T-helper 2 cell treated with Interferon-gamma antibody and Interleukin-4, amounts not matched to agents 100 ng/mL and 5 ng/mL, for 36 hours (primary cell): ENCODE data around the gene MRLN. TPM values are rescaled to one million over a fixed set of nuclear protein-coding genes. Genes with fewer than 3 reads are reported as not detected.
"Not testable (repeated sequence)": the region's sequence is repeated elsewhere in the genome, so short reads cannot be mapped to it uniquely, and the experiment has no call there.

Experiments
- intact Hi-C: fragments of 100-400 bp; cut with micrococcal nuclease; formaldehyde crosslinking; loops from one replicate; pipeline ENCODE4 v1.15.1; 2023
- total RNA-seq: library from RNA; stranded (reverse); gene quantifications from 2 replicates; pipeline ENCODE4 v1.2.3, GENCODE V29; 2022

The MRLN gene
- total RNA-seq: not detected in 2 replicates

DNA sequence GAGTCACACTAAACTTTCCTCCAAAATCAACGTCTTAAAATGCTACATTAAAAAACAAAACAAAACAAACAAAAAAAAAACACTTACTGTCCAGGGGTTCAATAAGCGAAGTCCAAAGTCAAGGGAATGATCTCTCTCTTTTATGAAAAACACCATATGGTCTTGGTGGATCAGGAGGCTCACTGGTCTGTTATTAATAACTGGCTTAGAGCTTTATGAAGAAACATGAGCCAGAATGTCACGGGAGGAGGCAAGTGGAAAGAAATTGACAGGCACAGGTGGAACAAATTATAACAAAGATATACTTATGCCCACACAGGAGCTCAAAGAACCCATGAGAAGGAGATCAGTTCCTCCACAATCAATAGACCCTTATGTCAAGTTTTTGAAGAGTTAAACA, at the start of gene MRLN:
Gene MRLN (minus strand): TSS at position 189 of the 400 bp plus-strand sequence.
- intact Hi-C loops: loop anchor here (10.0 kb wide), 1 partner anchor 718 kb away; no protein-coding TSS in a partner anchor

GRCh38 chr10:59801171-59801570, 47.9 kb upstream of the MRLN start:
- intact Hi-C loops: loop anchor here (10.0 kb wide), 1 partner anchor 846 kb away; no protein-coding TSS in a partner anchor

DNA sequence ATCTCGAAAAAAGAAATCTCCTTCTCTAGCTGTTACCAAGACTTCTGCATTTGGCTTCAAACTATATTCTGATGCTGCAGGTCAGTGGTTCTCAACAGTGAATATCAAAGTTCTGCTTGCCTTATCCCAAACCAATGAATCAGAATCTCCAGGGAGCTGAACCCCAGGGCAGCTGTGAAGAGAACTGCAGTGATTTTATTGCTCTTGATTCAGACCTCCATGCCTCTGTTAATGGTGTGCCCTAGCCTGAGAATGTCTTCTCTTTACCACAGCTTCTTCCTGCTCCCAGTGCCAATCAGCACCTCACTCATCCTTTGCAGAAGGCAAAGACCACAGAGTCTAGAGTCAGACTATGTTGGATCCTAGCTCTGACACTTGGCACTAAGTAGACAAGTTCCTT, 46.2 kb upstream of the MRLN start:
- intact Hi-C loops: no loop called here

- intact Hi-C loops: no loop called here
Measured at GRCh38 chr10:59793919-59794318, 40.7 kb upstream of the MRLN start.

DNA sequence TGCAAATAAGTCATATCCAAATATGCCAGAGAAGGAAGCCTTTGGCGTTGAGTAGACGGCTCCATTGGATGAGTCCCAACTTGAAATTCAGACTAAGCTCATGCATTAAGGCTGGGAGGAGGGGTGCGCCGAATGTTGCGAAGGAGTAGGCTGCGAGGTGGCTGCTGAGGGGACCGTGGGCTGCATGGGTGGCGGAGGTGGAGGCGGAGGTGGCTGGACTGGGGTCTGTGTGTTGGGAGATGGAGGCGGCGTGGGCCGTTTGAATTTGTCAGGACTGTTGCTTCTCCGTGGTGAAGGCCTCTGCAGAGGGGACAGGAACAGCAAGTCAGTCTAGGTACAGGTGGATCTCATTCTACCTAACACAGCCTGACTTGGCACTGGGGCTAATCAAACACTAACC, 39.6 kb upstream of the MRLN start:
- intact Hi-C loops: no loop called here

GRCh38 chr10:59791601-59792000, 38.3 kb upstream of the MRLN start:
- intact Hi-C loops: no loop called here

DNA sequence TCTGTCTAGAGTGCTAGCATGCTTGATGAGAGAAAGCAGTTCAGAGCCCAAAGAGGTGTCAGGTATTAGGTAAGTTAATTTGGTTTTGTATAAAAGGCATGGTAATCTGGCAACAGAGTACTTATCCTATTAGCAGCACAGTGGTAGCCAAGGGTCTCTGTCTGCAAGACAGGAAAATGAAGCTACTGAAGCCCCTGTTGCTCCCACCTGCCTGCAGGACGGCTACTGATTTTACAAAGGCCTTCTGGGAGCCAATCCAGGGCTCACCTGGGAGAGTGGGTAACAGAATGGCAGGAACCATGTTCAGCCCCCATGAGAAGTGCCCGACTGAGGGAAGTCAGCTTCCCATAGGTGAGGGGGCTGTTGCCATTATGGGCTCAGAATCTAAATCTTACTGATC, 36.8 kb upstream of the MRLN start:
- intact Hi-C loops: not testable (repeated sequence)

- intact Hi-C loops: not testable (repeated sequence)
Measured at GRCh38 chr10:59788914-59789313, 35.7 kb upstream of the MRLN start.

GRCh38 chr10:59787032-59787431, 33.8 kb upstream of the MRLN start:
- intact Hi-C loops: not testable (repeated sequence)

- intact Hi-C loops: not testable (repeated sequence)
Measured at GRCh38 chr10:59785476-59785875, 32.2 kb upstream of the MRLN start.

GRCh38 chr10:59781511-59781910, 28.3 kb upstream of the MRLN start:
- intact Hi-C loops: no loop called here

GRCh38 chr10:59779756-59780533, 26.7 kb upstream of the MRLN start:
- intact Hi-C loops: no loop called here

- intact Hi-C loops: no loop called here
Measured at GRCh38 chr10:59774451-59774850, 21.2 kb upstream of the MRLN start.

DNA sequence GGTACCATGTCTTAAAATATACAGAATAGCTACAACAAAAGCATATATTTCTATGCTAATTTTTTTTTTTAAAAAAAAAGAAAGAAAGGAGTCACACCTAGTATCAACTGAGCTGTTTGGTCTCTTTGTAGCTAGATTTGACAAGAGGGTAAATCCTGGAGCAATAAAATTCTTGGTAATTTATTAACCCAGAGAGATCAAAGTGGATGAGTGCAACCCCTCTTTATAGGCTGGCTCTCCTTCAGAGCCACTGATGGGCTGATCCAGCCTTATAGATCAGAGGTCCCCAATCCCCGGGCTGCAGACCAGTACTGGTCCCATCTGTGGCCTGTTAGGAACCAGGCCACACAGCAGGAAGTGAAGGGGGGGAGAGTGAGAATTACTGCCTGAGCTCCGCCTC, 19.8 kb upstream of the MRLN start:
- intact Hi-C loops: no loop called here

DNA sequence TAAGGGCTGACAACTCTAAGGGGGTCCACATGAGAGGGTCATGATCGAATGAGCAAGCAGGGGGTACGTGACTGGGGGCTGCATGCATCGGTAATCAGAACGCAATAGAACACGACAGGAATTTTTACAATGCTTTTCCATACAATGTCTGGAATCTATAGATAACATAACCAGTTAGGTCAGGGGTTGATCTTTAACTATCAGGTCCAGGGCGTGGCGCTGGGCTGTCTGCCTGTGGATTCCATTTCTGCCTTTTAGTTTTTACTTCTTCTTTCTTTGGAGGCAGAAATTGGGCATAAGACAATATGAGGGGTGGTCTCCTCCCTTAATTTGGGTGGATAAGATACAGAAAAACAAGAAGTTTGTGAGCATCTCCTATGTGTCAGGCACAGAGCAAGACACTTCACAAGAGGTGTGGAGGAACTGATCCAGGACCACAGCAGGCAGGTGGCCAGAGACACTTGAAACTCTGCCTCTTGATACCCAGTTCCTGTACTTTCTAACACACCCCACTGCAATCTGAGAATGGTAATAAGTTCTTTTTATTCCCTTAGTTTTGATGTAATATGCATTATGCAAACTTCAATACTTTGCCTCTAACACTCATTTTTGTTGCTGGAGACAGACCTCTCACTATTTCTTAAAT, 18.0 kb upstream of the MRLN start:
- intact Hi-C loops: no loop called here

DNA sequence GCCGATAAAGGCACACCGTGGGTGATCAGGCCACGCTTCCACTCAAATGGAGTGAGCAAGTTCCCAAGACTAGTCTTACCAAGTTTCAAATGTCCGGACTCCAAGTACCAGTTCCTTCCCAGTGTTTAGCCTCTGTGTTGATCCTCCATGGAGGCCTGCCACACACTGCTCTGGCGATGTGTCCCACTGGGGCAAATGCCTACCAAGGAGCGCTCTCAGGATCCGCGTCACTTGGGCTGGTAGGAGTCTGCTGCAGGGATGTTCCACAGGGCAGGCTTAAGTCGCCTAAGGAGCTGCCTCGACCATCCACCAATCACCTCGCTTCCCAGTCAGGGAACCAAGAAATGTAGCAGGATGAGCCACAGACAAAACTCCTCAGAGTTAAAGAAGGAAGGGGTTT, 17.4 kb upstream of the MRLN start:
- intact Hi-C loops: no loop called here

- intact Hi-C loops: no loop called here
Measured at GRCh38 chr10:59762505-59762904, 9.2 kb upstream of the MRLN start.

- intact Hi-C loops: loop anchor here (10.0 kb wide), 1 partner anchor 723 kb away; no protein-coding TSS in a partner anchor
Measured at GRCh38 chr10:59757966-59758365, 4.7 kb upstream of the MRLN start.

DNA sequence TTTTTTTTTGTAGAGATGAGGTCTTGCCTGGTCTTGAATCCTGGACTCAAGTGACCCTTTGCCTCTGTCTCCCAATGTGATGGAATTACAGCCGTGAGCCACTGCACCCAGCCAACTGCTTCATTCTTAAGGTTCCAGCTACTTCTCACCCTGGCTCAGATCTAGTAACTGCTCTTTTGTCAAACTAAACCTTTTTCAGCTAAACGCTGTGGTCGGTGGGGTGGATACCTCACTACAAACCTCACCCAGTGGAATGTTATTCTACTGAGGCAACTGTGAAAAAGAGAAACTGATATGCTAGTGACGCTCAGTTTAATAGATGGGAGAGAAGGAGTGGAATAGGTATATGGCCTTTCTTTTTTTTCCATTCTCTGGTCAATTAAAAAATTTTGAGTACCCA, 1.7 kb upstream of the MRLN start:
- intact Hi-C loops: loop anchor here (10.0 kb wide), 1 partner anchor 720 kb away; no protein-coding TSS in a partner anchor

GRCh38 chr10:59752278-59752940, 846 bp downstream of the MRLN start:
- intact Hi-C loops: loop anchor here (10.0 kb wide), 1 partner anchor 718 kb away; no protein-coding TSS in a partner anchor

DNA sequence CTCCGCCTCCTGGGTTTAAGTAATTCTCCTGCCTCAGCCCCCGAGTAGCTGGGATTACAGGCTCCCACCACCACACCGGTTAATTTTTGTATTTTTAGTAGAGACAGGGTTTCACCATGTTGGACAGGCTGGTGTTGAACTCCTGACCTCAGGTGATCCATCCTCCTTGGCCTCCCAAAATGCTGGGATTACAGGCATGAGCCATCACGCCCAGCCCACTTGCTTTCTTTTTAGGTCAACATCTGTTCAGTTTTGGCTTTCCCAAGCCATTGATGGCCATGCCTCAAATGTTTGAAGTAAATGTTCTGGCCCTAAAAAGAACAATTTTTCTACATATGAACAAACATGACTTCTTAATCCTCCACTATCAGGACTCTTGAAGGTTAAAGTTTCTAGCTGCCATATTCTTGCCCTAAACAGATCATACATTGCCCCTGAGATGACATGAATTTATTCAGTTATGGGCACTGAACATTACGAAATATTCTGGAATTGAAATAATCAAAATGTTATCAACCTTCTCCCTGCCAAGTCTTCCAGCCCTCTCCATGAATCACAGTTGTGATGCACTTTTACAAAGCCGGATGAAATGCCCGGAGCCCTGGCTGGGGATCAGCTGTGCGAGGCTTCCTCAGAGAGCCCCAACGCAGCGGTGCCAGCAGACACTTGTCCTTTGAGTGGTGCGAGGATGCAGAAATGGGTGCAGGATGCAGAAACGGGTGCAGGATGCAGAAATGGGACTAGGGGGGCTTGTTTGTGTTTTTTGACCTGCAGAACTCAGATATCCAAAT, 2.9 kb downstream of the MRLN start:
- intact Hi-C loops: loop anchor here (10.0 kb wide), 1 partner anchor 716 kb away; no protein-coding TSS in a partner anchor
